Measurements from ENCODE around the gene ATP2B3.

The ATP2B3 gene

GRCh38 chrX:153580700-153581386, 63.4 kb downstream of the ATP2B3 start:
- TF ChIP-seq, protein P1, sequence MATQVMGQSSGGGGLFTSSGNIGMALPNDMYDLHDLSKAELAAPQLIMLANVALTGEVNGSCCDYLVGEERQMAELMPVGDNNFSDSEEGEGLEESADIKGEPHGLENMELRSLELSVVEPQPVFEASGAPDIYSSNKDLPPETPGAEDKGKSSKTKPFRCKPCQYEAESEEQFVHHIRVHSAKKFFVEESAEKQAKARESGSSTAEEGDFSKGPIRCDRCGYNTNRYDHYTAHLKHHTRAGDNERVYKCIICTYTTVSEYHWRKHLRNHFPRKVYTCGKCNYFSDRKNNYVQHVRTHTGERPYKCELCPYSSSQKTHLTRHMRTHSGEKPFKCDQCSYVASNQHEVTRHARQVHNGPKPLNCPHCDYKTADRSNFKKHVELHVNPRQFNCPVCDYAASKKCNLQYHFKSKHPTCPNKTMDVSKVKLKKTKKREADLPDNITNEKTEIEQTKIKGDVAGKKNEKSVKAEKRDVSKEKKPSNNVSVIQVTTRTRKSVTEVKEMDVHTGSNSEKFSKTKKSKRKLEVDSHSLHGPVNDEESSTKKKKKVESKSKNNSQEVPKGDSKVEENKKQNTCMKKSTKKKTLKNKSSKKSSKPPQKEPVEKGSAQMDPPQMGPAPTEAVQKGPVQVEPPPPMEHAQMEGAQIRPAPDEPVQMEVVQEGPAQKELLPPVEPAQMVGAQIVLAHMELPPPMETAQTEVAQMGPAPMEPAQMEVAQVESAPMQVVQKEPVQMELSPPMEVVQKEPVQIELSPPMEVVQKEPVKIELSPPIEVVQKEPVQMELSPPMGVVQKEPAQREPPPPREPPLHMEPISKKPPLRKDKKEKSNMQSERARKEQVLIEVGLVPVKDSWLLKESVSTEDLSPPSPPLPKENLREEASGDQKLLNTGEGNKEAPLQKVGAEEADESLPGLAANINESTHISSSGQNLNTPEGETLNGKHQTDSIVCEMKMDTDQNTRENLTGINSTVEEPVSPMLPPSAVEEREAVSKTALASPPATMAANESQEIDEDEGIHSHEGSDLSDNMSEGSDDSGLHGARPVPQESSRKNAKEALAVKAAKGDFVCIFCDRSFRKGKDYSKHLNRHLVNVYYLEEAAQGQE (IDR thresholded peaks at IDR 0.05; ENCODE audit: insufficient read depth in 1 of 2, low read depth in 2 of 2, low read length in 2 of 2), result no peak
- TF ChIP-seq TAF1 (IDR thresholded peaks at IDR 0.05; ENCODE audit: borderline replicate concordance, insufficient read depth, low read length) (no peak), SIN3A (IDR thresholded peaks at IDR 0.05; ENCODE audit: borderline replicate concordance, insufficient read depth, low read length) (no peak), FOXP2 (optimal IDR thresholded peaks at IDR 0.05; ENCODE audit: borderline replicate concordance, extremely low read depth, extremely low read length, insufficient read depth) (no peak), POLR2AphosphoS5 (IDR thresholded peaks at IDR 0.05; ENCODE audit: low read depth, low read length) (no peak)

DNA sequence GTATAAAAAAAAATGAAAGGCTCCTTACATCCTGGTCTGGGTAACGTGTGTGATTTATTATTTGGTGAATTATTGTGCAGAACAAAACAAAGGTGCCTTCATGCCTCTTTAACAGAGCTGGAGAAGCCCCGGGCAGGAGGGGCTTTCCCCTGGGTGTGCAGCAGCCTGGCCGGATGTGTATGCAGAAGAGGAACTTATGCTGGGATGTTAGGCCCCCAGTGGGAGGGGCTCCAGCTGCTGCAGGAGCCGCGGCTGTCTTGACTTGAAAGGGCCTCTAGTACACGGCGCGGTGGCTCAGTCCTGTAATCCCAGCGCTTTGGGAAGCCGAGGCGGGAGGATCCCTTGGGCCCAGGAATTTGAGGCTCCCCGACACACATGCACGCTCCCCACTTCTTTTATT, 65.5 kb downstream of the ATP2B3 start:
- TF ChIP-seq POLR2AphosphoS5 (IDR thresholded peaks at IDR 0.05; ENCODE audit: low read depth, low read length) (no peak), FOXP2 (optimal IDR thresholded peaks at IDR 0.05; ENCODE audit: borderline replicate concordance, extremely low read depth, extremely low read length, insufficient read depth) (no peak), SIN3A (IDR thresholded peaks at IDR 0.05; ENCODE audit: borderline replicate concordance, insufficient read depth, low read length) (no peak), TAF1 (IDR thresholded peaks at IDR 0.05; ENCODE audit: borderline replicate concordance, insufficient read depth, low read length) (no peak)
- TF ChIP-seq, protein P1 (IDR thresholded peaks at IDR 0.05; ENCODE audit: insufficient read depth in 1 of 2, low read depth in 2 of 2, low read length in 2 of 2), result no peak

DNA sequence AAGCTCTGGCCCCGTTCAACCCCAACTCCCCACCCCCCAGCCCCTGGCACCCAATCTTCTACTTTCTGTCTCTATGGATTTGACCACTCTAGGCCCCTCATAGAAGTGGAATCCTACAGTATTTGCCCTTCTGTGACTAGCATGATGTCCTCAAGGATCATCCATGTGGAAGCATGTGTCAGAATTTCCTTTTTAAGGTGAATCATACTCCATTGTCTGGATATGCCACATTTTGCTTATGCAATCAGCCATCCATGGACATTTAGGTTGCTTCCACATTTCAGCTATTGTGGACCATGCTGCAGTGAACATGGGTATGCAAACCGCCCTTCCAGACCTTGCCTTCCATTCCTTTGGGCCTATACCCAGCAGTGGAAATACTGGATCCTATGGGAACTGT, 66.0 kb downstream of the ATP2B3 start:
- TF ChIP-seq SIN3A (IDR thresholded peaks at IDR 0.05; ENCODE audit: borderline replicate concordance, insufficient read depth, low read length) (no peak), TAF1 (IDR thresholded peaks at IDR 0.05; ENCODE audit: borderline replicate concordance, insufficient read depth, low read length) (no peak), POLR2AphosphoS5 (IDR thresholded peaks at IDR 0.05; ENCODE audit: low read depth, low read length) (no peak), FOXP2 (optimal IDR thresholded peaks at IDR 0.05; ENCODE audit: borderline replicate concordance, extremely low read depth, extremely low read length, insufficient read depth) (no peak)
- TF ChIP-seq, protein P1 (IDR thresholded peaks at IDR 0.05; ENCODE audit: insufficient read depth in 1 of 2, low read depth in 2 of 2, low read length in 2 of 2), result no peak

DNA sequence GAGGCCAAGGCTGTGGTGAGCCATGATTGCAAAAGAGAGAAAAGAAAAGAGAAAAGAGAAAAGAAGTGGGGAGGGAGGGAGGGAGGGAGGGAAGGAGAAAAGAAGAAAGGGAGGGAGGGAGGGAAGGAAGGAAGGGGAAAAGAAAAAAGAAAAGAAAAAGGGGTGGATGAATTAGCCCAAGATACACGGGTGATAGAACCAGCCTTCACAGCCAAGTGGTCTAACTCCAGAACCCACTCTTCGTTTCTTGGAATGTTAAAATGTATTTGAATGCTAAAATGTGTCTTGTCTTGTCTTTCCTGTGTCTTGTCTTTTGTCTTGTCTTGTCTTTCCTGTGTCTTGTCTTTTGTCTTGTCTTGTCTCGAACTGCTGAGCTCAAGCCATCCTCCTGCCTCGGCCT, 68.4 kb downstream of the ATP2B3 start:
- TF ChIP-seq FOXP2 (optimal IDR thresholded peaks at IDR 0.05; ENCODE audit: borderline replicate concordance, extremely low read depth, extremely low read length, insufficient read depth) (no peak), SIN3A (IDR thresholded peaks at IDR 0.05; ENCODE audit: borderline replicate concordance, insufficient read depth, low read length) (no peak), TAF1 (IDR thresholded peaks at IDR 0.05; ENCODE audit: borderline replicate concordance, insufficient read depth, low read length) (no peak), POLR2AphosphoS5 (IDR thresholded peaks at IDR 0.05; ENCODE audit: low read depth, low read length) (no peak)
- TF ChIP-seq, protein P1 (IDR thresholded peaks at IDR 0.05; ENCODE audit: insufficient read depth in 1 of 2, low read depth in 2 of 2, low read length in 2 of 2), result no peak

Data from PFSK-1 (cell line).